Vagina (tissue), 2 donors: ENCODE data around the gene WDR47.

Experiments
- POLR2A ChIP-seq, 2 donors: fragments of 450-650 bp; IDR thresholded peaks; one replicate each; pipeline ENCODE4 v1.6.1; 2017; ENCODE audit warnings: antibody characterized with exemption in 2 of 2, mild to moderate bottlenecking in 2 of 2, moderate library complexity in 2 of 2
- POLR2AphosphoS5 ChIP-seq, 2 donors: sonication (generic); formaldehyde crosslinking; IDR thresholded peaks; one replicate each; pipeline ENCODE4 v1.9.0; 2017; ENCODE audit warnings: antibody characterized with exemption in 2 of 2, mild to moderate bottlenecking in 2 of 2, low read depth in 1 of 2; ENCODE audit not compliant: insufficient read depth in 1 of 2
- TF ChIP-seq, protein P1 (sequence below), 3 experiments: fragments of 450-650 bp in 2 of 3; fragments of 200-600 bp in 1 of 3; sonication (generic) in 1 of 3; IDR thresholded peaks; one replicate each; pipeline ENCODE4 v1.5.1; 2017 to 2019; ENCODE audit warnings: antibody characterized with exemption in 3 of 3, mild to moderate bottlenecking in 2 of 3, moderate library complexity in 2 of 3

DNA sequence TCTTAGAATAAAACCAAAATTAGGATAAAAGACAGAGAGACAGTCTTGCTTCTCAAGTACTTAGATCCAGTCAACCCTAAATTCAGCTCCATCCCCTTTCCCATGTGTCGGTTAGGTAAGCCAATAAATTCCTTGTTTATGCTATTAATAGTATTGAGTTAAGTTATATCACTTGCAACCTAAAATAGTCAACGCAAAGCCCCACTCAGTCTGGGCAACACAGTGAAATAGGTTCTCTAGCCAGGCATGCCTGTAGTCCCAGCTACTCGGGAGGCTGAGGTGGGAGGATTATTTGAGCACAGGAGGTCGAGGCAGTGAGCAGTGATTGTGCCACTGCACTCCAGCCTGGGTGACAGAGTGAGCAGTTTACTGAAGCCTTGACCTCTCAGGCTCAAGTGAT, 19.3 kb upstream of the WDR47 start:
- TF ChIP-seq POLR2A (IDR thresholded peaks at IDR 0.05) (no peak), POLR2AphosphoS5 (IDR thresholded peaks at IDR 0.05; ENCODE audit: insufficient read depth in 1 of 2, low read depth in 1 of 2) (no peak)
- TF ChIP-seq, protein P1, sequence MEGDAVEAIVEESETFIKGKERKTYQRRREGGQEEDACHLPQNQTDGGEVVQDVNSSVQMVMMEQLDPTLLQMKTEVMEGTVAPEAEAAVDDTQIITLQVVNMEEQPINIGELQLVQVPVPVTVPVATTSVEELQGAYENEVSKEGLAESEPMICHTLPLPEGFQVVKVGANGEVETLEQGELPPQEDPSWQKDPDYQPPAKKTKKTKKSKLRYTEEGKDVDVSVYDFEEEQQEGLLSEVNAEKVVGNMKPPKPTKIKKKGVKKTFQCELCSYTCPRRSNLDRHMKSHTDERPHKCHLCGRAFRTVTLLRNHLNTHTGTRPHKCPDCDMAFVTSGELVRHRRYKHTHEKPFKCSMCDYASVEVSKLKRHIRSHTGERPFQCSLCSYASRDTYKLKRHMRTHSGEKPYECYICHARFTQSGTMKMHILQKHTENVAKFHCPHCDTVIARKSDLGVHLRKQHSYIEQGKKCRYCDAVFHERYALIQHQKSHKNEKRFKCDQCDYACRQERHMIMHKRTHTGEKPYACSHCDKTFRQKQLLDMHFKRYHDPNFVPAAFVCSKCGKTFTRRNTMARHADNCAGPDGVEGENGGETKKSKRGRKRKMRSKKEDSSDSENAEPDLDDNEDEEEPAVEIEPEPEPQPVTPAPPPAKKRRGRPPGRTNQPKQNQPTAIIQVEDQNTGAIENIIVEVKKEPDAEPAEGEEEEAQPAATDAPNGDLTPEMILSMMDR (IDR thresholded peaks at IDR 0.05) = no peak
